MM.1S (cell line): ENCODE data around the gene RYR2.

ENCODE experiments used
- EZH2phosphoT487 ChIP-seq: fragments of 300-600 bp; sonication (generic); IDR thresholded peaks from 2 replicates; pipeline ENCODE4 v1.6.1; 2018; ENCODE audit warnings: antibody characterized with exemption, low read length
- TF ChIP-seq, protein P1 (sequence below): fragments of 300-600 bp; sonication (generic); IDR thresholded peaks from 2 replicates; pipeline ENCODE4 v1.5.1; 2016; ENCODE audit warnings: antibody characterized with exemption, low read length, mixed read lengths

DNA sequence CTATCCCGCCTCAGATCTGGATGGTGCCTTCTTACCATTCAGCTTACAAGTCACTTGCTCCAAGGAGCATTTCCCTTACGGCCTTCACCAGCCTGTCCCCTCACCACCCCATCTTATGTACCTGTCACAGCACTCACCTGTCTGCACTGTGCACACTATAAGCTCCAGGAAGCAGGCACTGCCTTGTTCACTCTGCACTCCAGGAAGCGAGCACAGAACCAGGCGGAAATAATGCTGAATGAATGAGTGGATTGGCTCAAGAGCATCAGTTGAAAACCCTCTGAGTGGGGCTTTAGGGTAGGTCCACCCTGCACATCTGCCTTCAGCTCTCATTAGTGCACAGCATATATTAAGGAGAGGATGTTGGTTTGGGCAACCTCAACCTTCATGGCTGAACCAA is 8.9 kb upstream of the RYR2 start:
- TF ChIP-seq, protein P1, sequence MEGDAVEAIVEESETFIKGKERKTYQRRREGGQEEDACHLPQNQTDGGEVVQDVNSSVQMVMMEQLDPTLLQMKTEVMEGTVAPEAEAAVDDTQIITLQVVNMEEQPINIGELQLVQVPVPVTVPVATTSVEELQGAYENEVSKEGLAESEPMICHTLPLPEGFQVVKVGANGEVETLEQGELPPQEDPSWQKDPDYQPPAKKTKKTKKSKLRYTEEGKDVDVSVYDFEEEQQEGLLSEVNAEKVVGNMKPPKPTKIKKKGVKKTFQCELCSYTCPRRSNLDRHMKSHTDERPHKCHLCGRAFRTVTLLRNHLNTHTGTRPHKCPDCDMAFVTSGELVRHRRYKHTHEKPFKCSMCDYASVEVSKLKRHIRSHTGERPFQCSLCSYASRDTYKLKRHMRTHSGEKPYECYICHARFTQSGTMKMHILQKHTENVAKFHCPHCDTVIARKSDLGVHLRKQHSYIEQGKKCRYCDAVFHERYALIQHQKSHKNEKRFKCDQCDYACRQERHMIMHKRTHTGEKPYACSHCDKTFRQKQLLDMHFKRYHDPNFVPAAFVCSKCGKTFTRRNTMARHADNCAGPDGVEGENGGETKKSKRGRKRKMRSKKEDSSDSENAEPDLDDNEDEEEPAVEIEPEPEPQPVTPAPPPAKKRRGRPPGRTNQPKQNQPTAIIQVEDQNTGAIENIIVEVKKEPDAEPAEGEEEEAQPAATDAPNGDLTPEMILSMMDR = no peak
- no peak for TF ChIP-seq EZH2phosphoT487
